Measurements from ENCODE around the gene CBLC. TPM values are rescaled to one million over a fixed set of nuclear protein-coding genes. Genes with fewer than 3 reads are reported as not detected.

Gene CBLC
- total and polyA plus RNA-seq, 2 experiments from 2014 or later: 26.2 to 39.7 TPM

- no peaks in the 10 kb centered on the region for H4K20me1 ChIP-seq (ENCODE audit: insufficient read depth, poor library complexity, severe bottlenecking)
- DNase-seq (ENCODE audit: low spot score): no peak
- 57% methylated on average over 4 of the region's 10 CpGs for WGBS (ENCODE audit: low lambda C conversion rate, missing lambda C conversion rate)
- TF ChIP-seq EZH2phosphoT487 (IDR thresholded peaks at IDR 0.05; ENCODE audit: low read depth, severe bottlenecking, unreplicated experiment): no peak
- TF ChIP-seq, protein P1, sequence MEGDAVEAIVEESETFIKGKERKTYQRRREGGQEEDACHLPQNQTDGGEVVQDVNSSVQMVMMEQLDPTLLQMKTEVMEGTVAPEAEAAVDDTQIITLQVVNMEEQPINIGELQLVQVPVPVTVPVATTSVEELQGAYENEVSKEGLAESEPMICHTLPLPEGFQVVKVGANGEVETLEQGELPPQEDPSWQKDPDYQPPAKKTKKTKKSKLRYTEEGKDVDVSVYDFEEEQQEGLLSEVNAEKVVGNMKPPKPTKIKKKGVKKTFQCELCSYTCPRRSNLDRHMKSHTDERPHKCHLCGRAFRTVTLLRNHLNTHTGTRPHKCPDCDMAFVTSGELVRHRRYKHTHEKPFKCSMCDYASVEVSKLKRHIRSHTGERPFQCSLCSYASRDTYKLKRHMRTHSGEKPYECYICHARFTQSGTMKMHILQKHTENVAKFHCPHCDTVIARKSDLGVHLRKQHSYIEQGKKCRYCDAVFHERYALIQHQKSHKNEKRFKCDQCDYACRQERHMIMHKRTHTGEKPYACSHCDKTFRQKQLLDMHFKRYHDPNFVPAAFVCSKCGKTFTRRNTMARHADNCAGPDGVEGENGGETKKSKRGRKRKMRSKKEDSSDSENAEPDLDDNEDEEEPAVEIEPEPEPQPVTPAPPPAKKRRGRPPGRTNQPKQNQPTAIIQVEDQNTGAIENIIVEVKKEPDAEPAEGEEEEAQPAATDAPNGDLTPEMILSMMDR (IDR thresholded peaks at IDR 0.05; ENCODE audit: poor library complexity): no peak
- no peak for TF ChIP-seq EZH2 (IDR thresholded peaks at IDR 0.05; ENCODE audit: borderline replicate concordance)
- H3K4me3 ChIP-seq: no peak overlapping the region
- H3K9me3 ChIP-seq (ENCODE audit: low read depth): no peaks in the 10 kb centered on the region
- H3K27me3 ChIP-seq: no peaks in the 10 kb centered on the region
- H3K9me2 ChIP-seq (replicated peaks; ENCODE audit: insufficient read depth): no peaks in the 10 kb centered on the region
- H3K4me2 ChIP-seq: no peak overlapping the region
- no peaks in the 10 kb centered on the region for H3K36me3 ChIP-seq (replicated peaks; ENCODE audit: insufficient read depth, low read depth)
- H2AFZ ChIP-seq: no peak overlapping the region
- peaks cover 25% of the 10 kb centered on the region for H3K4me1 ChIP-seq (ENCODE audit: insufficient read depth)
- peaks cover 13% of the 10 kb centered on the region for H3K79me2 ChIP-seq
- no peak overlapping the region for H3K27ac ChIP-seq
These were observed 18.4 kb upstream of the CBLC start for GRCh38 chr19:44759083-44759804.

DNA sequence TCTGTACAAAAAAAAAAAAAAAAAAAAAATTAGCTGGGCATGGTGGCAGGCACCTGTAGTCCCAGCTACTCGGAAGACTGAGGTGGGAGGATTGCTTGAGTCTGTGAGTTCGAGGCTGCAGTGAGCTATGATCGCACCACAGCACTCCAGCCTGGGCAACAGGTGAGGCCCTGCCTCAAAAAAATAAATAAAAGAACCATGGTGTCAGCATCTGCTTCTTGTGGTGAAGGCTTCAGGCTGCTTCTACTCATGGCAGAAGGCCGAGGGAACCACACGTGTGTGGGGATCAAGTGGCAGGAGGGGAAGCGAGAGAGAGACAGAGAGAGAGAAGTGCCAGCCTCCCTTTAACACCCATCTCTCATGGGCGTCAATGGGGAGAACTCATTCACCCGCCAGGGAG lies 15.7 kb upstream of the CBLC start:
- H4K20me1 ChIP-seq (ENCODE audit: insufficient read depth, poor library complexity, severe bottlenecking): no peaks in the 10 kb centered on the region
- TF ChIP-seq EZH2 (IDR thresholded peaks at IDR 0.05; ENCODE audit: borderline replicate concordance) (no peak), EZH2phosphoT487 (IDR thresholded peaks at IDR 0.05; ENCODE audit: low read depth, severe bottlenecking, unreplicated experiment) (no peak)
- TF ChIP-seq, protein P1 (IDR thresholded peaks at IDR 0.05; ENCODE audit: poor library complexity): no peak
- H3K79me2 ChIP-seq: no peaks in the 10 kb centered on the region
- no peaks in the 10 kb centered on the region for H3K9me2 ChIP-seq (replicated peaks; ENCODE audit: insufficient read depth)
- 91% methylated on average over 8 of the region's 8 CpGs for WGBS (ENCODE audit: low lambda C conversion rate, missing lambda C conversion rate)
- no peaks in the 10 kb centered on the region for H3K9me3 ChIP-seq (ENCODE audit: low read depth)
- no peak overlapping the region for H3K4me3 ChIP-seq
- H3K4me2 ChIP-seq: no peak overlapping the region
- no peak overlapping the region for H2AFZ ChIP-seq
- peaks cover 11% of the 10 kb centered on the region for H3K4me1 ChIP-seq (ENCODE audit: insufficient read depth)
- no peaks in the 10 kb centered on the region for H3K36me3 ChIP-seq (replicated peaks; ENCODE audit: insufficient read depth, low read depth)
- H3K27me3 ChIP-seq: no peaks in the 10 kb centered on the region
- no peak for DNase-seq (ENCODE audit: low spot score)
- H3K27ac ChIP-seq: no peak overlapping the region

DNA sequence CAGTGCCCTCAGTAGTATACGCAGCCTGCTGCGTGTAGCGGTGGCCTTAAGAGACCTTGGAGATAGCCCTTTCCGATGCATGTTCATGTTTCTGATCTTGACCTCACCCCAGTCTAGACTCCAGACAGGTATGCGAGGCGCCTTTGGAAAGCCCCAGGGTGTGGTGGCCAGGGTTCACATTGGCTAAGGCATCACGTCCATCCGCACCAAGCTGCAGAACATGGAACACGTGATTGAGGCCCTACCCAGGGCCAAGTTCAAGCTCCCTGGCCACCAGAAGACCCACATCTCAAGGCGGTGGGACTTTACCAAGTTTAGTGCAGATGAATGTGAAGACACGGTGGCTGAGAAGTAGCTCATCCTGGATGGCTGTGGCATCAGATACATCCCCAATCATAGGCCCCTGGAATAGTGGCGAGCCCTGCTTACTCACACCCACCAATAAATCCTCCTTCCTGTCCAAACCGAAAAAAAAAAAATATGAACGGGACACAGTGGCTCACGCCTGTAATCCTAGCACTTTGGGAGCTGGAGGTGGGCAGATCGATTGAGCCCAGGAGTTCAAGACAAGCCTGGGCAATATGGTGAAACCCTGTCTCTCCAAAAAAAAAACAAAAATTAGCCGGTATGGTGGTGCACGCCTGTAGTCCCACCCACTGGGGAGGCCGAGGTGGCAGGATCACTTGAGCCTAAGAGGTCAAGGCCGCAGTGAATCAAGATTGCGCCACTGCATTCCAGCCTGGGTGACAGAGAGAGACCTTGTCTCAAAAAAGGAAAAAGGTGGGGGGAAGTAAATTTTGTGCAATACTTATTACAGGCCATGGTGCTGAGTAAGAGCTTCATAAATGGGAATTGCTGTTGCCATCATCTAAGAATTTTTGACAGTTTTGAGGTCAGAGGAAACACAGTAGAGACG lies 12.4 kb upstream of the CBLC start:
- H3K9me3 ChIP-seq (ENCODE audit: low read depth): no peaks in the 10 kb centered on the region
- no peaks in the 10 kb centered on the region for H3K27me3 ChIP-seq
- H3K36me3 ChIP-seq (replicated peaks; ENCODE audit: insufficient read depth, low read depth): no peaks in the 10 kb centered on the region
- H3K27ac ChIP-seq: peak overlapping the region; percentile 54
- no peaks in the 10 kb centered on the region for H4K20me1 ChIP-seq (ENCODE audit: insufficient read depth, poor library complexity, severe bottlenecking)
- H3K79me2 ChIP-seq: no peaks in the 10 kb centered on the region
- 77% methylated on average over 22 of the region's 22 CpGs for WGBS (ENCODE audit: low lambda C conversion rate, missing lambda C conversion rate)
- H3K4me1 ChIP-seq (ENCODE audit: insufficient read depth): no peaks in the 10 kb centered on the region
- H3K4me2 ChIP-seq: no peak overlapping the region
- DNase-seq (ENCODE audit: low spot score): peak; percentile 70
- TF ChIP-seq EZH2phosphoT487 (IDR thresholded peaks at IDR 0.05; ENCODE audit: low read depth, severe bottlenecking, unreplicated experiment): no peak
- TF ChIP-seq, protein P1 (IDR thresholded peaks at IDR 0.05; ENCODE audit: poor library complexity): no peak
- no peak for TF ChIP-seq EZH2 (IDR thresholded peaks at IDR 0.05; ENCODE audit: borderline replicate concordance)
- H3K9me2 ChIP-seq (replicated peaks; ENCODE audit: insufficient read depth): no peaks in the 10 kb centered on the region
- no peak overlapping the region for H2AFZ ChIP-seq
- H3K4me3 ChIP-seq: no peak overlapping the region

Measured in hepatocyte (in vitro differentiated cells).